ENCODE data around the gene TENM4.
"Not testable (repeated sequence)": the region's sequence is repeated elsewhere in the genome, so short reads cannot be mapped to it uniquely, and the experiment has no call there.

Gene TENM4

DNA sequence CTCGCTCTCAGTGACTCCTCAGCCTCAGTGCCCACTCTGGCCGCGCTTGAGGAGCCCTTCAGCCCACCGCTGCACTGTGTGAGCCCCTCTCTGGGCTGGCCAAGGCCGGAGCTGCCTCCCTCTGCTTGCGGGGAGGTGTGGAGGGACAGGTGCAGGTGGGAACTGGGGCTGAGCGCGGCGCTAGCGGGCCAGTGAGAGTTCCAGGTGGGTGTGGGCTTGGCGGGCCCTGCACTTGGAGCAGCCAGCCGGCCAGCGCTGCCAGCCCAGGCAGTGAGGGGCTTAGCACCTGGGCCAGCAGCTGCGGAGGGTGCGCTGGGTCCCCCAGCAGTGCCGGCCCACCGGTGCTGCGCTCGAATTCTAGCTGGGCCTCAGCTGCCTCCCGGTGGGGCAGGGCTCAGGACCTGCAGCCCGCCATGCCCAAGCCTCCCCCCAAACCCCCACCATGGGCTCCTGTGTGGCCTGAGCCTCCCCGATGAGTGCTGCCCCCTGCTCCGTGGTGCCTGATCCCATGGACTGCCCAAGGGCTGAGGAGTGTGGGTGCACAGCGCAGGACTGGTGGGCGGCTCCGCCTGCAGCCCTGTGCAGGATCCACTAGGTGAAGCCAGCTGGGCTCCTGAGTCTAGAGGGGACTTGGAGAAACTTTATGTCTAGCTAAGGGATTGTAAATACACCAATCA is 802.0 kb downstream of the TENM4 start:
- no peak for DNase-seq (ENCODE audit: low spot score)

DNA sequence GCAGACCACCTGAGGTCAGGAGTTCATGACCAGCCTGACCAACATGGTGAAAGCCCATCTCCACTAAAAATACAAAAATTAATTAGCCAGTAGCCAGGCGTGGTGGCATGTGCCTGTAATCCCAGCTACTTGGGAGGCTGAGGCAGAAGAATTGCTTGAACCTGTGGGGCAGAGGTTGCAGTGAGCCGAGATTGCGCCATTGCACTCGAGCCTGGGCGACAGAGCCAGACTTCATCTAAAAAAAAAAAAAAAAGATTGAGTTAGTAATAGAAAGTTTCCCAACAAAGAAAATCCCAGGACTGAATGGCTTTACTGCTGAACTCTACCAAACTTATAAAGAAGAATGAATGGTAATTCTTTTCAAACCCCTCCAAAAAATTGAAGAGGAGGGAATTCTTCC is 803.3 kb downstream of the TENM4 start:
- DNase-seq (ENCODE audit: low spot score): not testable (repeated sequence)

DNA sequence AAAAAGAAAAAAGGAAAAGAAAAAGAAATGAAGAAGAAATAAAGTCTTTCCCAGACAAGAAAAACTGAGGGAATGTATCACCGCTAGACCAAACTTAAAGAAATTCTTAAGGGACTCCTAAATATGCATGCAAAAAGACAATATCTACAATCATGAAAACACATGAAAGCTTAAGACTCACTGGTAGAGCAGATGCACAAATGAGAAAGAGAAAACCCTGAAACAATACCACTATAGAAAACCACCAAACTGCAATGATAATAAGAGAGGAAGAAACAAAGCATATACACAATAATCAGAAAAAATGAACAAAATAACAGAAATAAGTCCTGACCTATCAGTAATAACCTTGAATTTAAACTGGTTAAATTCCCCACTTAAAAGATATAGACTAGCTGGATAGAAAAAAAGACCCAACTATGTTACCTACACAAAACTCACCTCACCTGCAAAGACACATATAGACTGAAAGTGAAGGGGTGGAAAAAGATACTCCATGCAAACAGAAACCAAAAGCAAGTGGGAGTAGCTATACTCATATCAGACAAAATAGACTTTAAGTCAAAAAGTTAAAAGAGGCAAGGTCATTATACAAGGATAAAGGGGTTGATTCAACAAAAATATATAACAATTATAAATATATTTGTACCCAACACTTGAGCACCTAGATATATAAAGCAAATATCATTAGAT is 804.9 kb downstream of the TENM4 start:
- DNase-seq (ENCODE audit: low spot score): no peak

DNA sequence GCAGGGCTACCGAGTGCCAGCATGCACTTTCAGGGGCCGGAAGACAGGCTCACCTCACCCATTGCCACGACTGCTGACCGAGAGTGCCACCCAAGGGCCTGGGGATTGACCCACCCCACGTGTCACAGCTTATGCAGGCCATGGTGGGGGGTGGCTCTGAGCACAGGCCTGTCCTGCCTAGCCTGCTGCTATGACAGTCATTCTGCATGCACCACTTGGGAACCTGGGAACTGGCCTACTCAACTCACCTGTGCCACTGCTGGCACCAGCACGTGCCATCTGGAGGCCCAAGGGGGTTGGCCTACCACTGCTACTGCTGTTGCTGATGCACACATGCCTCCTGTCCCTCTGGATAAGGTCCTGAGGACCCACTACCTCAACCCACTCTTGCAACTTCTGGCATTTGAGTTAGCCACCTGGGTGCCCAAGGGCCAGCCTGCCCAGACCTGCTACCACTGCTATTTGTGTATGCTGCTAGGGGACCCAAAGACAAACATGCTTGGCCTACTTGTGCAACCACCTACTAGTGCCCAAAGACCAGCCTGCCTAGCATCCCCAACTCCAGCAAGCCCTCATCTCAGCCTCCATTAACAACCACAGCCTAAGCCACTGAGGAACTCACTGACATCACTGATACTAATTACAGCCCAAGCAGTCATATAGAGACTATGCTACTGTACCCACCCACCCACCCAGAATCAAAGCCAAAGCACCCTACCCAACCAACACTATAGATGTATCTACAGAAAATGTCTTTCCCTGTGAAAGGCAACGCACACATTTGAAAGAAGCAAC is 807.1 kb downstream of the TENM4 start:
- DNase-seq (ENCODE audit: low spot score): no peak

DNA sequence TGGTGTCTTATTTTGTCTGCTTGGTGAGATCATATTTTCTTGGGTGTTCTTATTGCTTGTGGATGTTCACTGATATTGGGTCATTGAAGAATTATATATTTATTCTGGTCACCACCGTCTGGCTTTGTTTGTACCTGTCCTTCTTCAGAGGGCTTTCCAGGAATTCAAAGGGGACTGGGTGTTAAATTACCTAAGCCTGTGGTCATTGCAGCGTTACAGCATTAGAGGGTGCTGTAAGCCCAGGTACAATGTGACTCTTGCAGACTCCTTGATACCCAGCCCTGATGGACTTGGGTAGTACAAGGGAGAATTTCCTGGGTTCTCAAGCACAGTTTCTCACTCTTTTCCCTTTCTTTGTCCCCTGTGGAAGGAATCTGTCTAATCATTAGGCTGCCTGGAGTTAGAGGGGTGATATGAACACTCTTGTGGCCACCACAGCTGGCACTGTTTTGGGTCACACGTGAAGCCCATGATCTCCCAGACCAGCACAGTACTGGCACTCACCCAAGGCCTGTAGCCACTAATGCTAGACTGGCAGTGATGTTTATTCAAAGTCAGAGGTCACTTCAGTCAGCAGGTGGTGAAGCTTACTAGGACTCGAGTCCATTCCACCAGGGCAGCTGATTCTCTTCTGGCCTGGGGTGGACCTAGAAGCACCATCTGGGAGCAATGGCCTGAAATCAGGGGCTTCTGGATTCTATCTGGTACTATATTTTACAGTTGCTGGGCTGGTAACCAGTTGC is 810.1 kb downstream of the TENM4 start:
- no peak for DNase-seq (ENCODE audit: low spot score)

DNA sequence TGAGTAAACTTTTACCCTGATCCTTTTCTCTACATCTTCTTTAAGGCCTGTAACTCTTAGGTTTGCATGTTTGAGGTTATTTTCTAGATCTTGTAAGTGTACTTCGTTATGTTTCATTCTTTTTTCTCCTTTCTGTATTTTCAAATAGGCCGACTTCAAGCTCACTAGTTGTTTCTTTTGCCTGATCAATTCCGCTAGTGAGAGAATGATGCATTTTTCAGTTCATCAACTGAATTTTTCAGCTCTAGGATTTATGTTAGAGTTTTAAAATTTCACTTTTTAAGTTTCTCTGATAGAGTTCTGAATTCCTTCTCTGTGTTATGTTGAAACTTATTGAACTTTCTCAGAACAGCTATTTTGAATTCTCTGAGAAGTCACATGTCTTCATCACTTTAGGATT is 810.7 kb downstream of the TENM4 start:
- DNase-seq (ENCODE audit: low spot score): no peak

DNA sequence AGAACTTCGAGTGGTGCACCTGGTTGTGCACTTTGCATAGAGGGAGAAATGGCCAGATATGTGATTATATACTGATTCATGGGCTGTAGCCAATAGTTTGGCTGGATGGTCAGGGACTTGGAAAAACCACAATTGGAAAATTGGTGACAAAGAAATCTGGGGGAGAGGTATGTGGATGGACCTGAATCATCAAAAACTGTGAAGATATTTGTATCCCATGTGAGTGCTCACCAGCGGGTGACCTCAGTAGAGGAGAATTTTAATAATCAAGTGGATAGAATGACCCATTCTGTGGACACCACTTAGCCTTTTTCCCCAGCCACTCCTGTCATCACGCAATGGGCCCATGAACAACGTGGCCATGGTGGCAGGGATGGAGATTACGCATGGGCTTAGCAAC is 818.2 kb downstream of the TENM4 start:
- DNase-seq (ENCODE audit: low spot score): no peak

DNA sequence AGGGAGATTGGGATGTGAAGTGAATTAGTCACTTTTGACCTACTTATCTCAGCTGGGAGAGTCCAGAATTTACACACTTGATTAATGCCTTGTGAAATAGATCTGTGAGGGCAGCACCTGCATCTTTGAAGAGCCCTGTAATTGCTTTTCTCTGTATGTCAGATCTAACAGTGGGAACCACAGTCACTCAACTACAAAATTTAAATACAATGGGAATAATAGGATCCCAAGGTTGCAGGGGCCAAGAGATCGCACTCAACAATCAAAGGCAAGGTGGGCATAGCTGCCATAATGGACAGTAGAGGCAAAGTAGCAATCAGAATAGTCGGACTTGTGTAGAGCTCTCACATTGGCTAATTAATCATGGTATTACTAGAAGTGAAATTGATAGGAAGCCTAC is 820.7 kb downstream of the TENM4 start:
- DNase-seq (ENCODE audit: low spot score): no peak

DNA sequence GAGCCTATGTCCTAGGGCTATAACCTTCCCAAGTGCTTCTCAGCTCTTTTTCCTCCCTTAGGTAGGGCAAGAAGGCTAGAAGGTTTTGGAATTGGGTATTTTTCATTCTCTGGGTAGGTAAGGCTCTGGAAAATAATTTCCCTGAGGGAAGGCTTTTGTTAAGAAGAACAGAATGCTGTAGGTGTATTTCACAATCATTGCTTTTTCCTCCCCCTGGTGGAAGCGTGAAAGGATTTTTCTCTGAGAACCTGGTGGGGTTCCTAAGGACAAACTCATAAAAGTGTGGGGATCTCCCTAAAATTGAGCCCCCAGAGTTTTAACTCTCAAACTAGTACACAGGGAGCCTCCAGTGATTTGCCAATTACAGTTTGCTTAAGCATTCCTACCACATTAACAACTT is 825.1 kb downstream of the TENM4 start:
- no peak for DNase-seq (ENCODE audit: low spot score)

DNA sequence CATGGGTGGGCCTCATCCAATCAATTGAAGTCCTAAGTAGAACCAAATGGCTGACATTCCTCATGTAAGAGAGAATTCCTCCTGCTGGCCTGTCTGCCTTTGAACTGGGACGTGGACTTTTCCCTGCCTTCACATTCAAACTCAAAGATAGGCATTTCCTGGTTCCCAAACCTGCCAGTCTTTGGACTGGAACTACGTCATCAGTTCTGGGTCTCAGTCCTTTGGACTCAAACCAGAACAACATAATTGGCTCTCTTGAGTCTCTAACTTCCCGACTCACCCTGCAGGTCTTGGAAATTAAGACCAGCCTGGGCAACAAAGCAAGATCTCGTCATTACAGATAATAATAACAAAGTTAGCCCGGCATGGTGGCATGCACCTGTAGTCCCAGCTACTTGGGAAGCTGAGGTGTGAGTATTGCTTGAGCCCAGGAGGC is 827.4 kb downstream of the TENM4 start:
- DNase-seq (ENCODE audit: low spot score): no peak

DNA sequence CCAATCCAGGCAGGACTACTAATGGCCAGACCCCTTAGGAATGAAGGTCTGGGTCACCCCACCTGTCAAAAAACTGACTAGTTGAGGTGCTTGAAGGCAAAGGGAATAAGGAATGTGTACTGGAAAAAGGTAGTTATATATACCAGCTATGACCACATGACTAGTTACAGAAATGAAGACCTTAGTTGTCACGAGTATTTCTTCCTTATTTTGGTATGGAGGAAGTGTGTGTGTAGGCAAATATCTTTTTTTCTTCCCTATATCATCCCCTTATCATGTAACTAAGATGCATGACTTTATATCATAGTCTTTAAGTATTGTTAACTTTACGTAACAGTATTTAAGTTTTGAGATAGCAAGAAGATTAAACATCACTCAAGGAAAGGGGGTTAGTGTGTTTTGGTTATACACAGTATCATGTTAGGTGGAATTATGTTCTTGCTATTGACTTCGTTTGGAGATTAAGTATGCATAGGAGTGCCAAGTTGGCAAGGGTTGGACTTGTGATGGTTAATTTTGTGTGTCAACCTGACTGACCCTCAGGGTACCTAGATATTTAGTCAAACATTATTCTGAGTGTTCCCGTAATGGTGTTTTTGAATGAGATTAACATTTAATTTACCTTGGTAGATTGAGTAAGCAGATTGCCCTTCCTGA is 828.0 kb downstream of the TENM4 start:
- DNase-seq (ENCODE audit: low spot score): no peak

DNA sequence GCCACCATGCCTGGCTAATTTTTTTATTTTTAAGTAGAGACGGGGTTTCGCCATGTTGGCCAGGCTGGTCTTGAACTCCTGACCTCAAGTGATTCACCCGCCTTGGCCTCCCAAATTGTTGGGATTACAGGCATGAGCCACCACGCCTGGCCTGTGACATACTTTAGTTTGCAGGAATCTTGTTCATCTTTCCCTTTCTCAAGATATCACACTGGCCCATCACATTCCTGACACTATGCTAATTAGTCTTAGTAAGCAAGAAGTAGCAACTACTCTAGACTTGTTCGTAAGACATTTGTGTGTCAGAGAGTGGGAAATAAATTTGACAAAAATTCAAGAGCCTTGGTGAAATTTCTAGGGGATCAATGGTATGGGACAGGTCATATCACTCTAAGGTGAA is 831.5 kb downstream of the TENM4 start:
- not testable (repeated sequence) for DNase-seq (ENCODE audit: low spot score)

DNA sequence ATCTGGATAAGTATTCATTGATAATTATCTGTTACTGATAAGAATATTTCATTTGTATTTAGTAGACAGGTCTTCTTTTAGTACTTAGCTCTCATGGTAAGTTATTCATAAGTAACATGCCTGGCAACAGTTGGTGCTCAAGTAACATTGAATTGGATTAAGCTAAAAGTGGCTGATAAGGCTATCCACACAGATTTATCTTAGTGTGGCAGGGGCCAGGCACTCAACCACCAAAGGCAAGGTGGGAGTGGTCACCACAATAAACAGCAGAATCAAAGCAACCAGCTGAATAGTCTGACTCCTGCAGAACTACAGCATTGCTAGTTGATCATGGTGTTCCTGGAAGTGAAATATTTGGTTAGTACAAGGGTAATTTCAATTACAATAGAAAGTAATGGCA is 833.1 kb downstream of the TENM4 start:
- DNase-seq (ENCODE audit: low spot score): no peak

DNA sequence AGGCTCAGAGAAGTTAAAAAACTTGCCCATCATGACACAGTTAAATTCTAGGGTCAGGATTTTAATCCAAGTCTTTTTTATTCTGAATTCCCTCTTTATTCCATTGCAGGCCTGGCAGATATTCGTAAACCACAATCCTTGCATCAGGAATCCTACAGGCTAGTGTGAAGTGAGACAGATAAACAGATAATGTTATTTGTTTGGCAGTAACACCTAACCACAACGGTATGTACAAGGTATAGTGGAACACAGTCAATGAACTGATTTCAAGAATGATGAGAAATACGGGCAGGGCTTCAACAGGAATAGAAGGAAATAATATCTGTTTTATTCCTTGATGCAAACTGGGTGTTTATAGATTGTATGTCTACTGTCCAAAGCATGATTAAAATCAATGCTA is 834.2 kb downstream of the TENM4 start:
- DNase-seq (ENCODE audit: low spot score): no peak

DNA sequence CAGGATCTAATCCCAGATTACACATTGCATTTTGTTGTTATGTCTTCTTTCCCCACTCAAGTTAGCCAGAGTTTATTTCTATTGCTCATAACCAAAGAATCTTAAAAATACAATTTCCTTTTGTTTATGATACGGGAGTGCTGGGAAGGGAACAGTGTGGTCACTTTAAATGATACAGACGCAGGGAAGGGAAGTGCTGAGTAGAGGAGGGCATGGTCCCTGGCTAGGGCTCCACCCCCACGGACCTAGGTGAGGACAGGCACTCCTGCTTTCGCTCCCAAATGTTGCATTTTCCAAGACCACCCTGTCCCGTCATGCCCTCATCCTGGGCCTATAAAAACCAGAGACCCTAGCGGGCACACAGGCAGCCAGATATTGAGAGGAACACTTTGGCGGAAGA is 835.5 kb downstream of the TENM4 start:
- no peak for DNase-seq (ENCODE audit: low spot score)

DNA sequence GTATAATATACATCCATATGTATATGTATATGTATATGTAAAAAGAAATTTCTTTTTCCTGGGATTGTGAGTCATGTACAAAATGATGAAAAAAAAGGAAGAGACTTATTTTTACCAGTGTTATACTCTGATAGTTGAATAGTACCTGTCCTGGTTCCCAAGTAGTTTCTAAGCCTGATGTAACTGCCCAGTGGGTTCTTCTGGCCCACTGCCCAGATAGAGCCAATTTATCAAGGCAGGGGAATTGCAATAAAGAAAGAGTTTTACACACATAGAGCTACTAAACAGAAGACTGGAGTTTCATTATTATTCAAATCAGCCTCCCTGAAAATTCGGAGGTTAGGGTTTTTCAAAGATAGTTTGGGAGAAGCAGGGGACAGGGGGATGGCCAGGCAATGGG is 837.0 kb downstream of the TENM4 start:
- DNase-seq (ENCODE audit: low spot score): no peak
